HCT116 (cell line): ENCODE data around the gene WSCD1. TPM values are rescaled to one million over a fixed set of nuclear protein-coding genes. Genes with fewer than 3 reads are reported as not detected.

Experiments
- ATAC-seq: fragments of 200-7000 bp; cut with Tn5 transposase; 2 replicates; pipeline ENCODE4 v1.9.1; 2020; ENCODE audit warnings: mild to moderate bottlenecking, moderate library complexity
- BruUV-seq: library from RNA; stranded (reverse); fragments of 400-500 nt; replicated peaks from 2 replicates; lab custom pipeline; 2021; lab: Mats Ljungman, UMichigan
- CTCF ChIA-PET: fragments of 300-600 bp; sonication (Branson Sonifier 250); formaldehyde crosslinking; loops from one replicate; lab custom pipeline; 2021; ENCODE audit warnings: antibody characterized with exemption; lab: Charles Lee
- POLR2A ChIA-PET: fragments of 300-600, 350-600 bp; sonication (Branson Sonifier 250); formaldehyde crosslinking; loops from one replicate; lab custom pipeline; 2021; ENCODE audit warnings: antibody characterized with exemption; lab: Charles Lee
- RAD21 ChIA-PET, 2 experiments: fragments of 300-600 bp; sonication (Branson Sonifier 250); formaldehyde crosslinking; loops; one replicate each; lab custom pipeline; 2023; ENCODE audit warnings: low total read pairs in 2 of 2; ENCODE audit not compliant: uncharacterized antibody in 2 of 2, unreplicated experiment in 2 of 2, low non-redundant PET in 1 of 2; lab: Charles Lee
- DNase-seq: peaks from one replicate; pipeline ENCODE4 v3.0.0-alpha.2; 2010; ENCODE audit warnings: low read depth, low spot score
- H2AFZ ChIP-seq: fragments of 200-600 bp; shearing (Covaris generic), sonication (generic); 2 replicates; pipeline ENCODE4 v1.6.1; 2017; ENCODE audit warnings: low read depth, mixed run types, mixed read lengths, antibody characterized with exemption, low read length; ENCODE audit not compliant: poor library complexity, severe bottlenecking
- H3K27ac ChIP-seq: 2 replicates; pipeline ENCODE4 v1.5.1; 2012; ENCODE audit warnings: low read depth, low read length
- H3K27me3 ChIP-seq: fragments of 200-600 bp; sonication (generic); 2 replicates; pipeline ENCODE4 v1.6.1; 2016; ENCODE audit warnings: mixed run types, low read length, mixed read lengths; ENCODE audit not compliant: insufficient read depth
- H3K36me3 ChIP-seq, 2 experiments: fragments of 200-500 bp in 1 of 2; fragments of 200-600 bp in 1 of 2; sonication (Bioruptor generic) in 1 of 2; sonication (generic) in 1 of 2; 2 replicates each; pipeline versions ENCODE4 v1.5.1 to v1.6.1; 2014 to 2016; ENCODE audit warnings: low read length in 2 of 2, inconsistent platforms in 1 of 2, mixed read lengths in 1 of 2, mixed run types in 1 of 2; ENCODE audit not compliant: insufficient read depth in 2 of 2, control insufficient read depth in 1 of 2
- H3K4me1 ChIP-seq, 2 experiments: fragments of 200-600 bp in 1 of 2; sonication (generic) in 1 of 2; 2 replicates each; pipeline versions ENCODE4 v1.5.1 to v1.6.1; 2012 to 2017; ENCODE audit warnings: low read length in 2 of 2, inconsistent platforms in 1 of 2, mild to moderate bottlenecking in 1 of 2, mixed read lengths in 1 of 2, mixed run types in 1 of 2, moderate library complexity in 1 of 2; ENCODE audit not compliant: insufficient read depth in 2 of 2, control insufficient read depth in 1 of 2
- H3K4me2 ChIP-seq: fragments of 200-600 bp; sonication (generic); 2 replicates; pipeline ENCODE4 v1.6.1; 2017; ENCODE audit warnings: mixed run types, low read length, mixed read lengths
- H3K4me3 ChIP-seq, 2 experiments: fragments of 200-600 bp in 1 of 2; sonication (generic) in 1 of 2; replicated peaks in 1 of 2; 2 replicates each; pipeline ENCODE4 v1.5.1; 2011 to 2016; ENCODE audit warnings: low read length in 2 of 2, control low read depth in 1 of 2, low read depth in 1 of 2, mild to moderate bottlenecking in 1 of 2, mixed read lengths in 1 of 2, mixed run types in 1 of 2
- H3K79me2 ChIP-seq: fragments of 200-600 bp; sonication (generic); 2 replicates; pipeline ENCODE4 v1.6.1; 2017; ENCODE audit warnings: mild to moderate bottlenecking, mixed run types, low read length, moderate library complexity, mixed read lengths; ENCODE audit not compliant: insufficient read depth
- H3K9ac ChIP-seq: fragments of 200-600 bp; sonication (generic); 2 replicates; pipeline ENCODE4 v1.6.1; 2016; ENCODE audit warnings: low read length, mixed read lengths
- H3K9me2 ChIP-seq: fragments of 200-600 bp; sonication (generic), shearing (Covaris generic); 2 replicates; pipeline ENCODE4 v1.6.1; 2017; ENCODE audit warnings: mixed run types, mild to moderate bottlenecking, moderate library complexity; ENCODE audit not compliant: insufficient read depth
- H3K9me3 ChIP-seq, 2 experiments: fragments of 200-500 bp in 1 of 2; fragments of 200-600 bp in 1 of 2; sonication (Bioruptor generic) in 1 of 2; sonication (generic) in 1 of 2; 2 replicates each; pipeline ENCODE4 v1.6.1; 2014 to 2017; ENCODE audit warnings: low read length in 2 of 2, mixed read lengths in 2 of 2, inconsistent platforms in 1 of 2, low read depth in 1 of 2, mild to moderate bottlenecking in 1 of 2, mixed run types in 1 of 2, moderate library complexity in 1 of 2; ENCODE audit not compliant: control insufficient read depth in 1 of 2, insufficient read depth in 1 of 2
- H4K20me1 ChIP-seq: fragments of 200-600 bp; sonication (generic), shearing (Covaris generic); 2 replicates; pipeline ENCODE4 v1.6.1; 2017; ENCODE audit warnings: mixed run types, mild to moderate bottlenecking, moderate library complexity; ENCODE audit not compliant: insufficient read depth
- CBX3 ChIP-seq: IDR thresholded peaks from 2 replicates; pipeline ENCODE4 v1.6.1; 2012; ENCODE audit warnings: low read depth
- CEBPB ChIP-seq: IDR thresholded peaks from 2 replicates; pipeline ENCODE4 v1.6.1; 2012; ENCODE audit warnings: low read depth
- EGR1 ChIP-seq: IDR thresholded peaks from 2 replicates; pipeline ENCODE4 v1.6.1; 2012; ENCODE audit warnings: low read depth
- EZH2 ChIP-seq: fragments of 200-600 bp; sonication (generic); IDR thresholded peaks from 2 replicates; pipeline ENCODE4 v1.6.1; 2017; ENCODE audit warnings: antibody characterized with exemption, mixed run types
- FOSL1 ChIP-seq: IDR thresholded peaks from 2 replicates; pipeline ENCODE4 v1.6.1; 2012; ENCODE audit warnings: low read depth
- JUND ChIP-seq: IDR thresholded peaks from 2 replicates; pipeline ENCODE4 v1.6.1; 2012
- POLR2A ChIP-seq: IDR thresholded peaks from 2 replicates; pipeline ENCODE4 v1.7.0; 2011; ENCODE audit warnings: borderline replicate concordance; ENCODE audit not compliant: insufficient read depth, insufficient read length; ENCODE audit errors: extremely low read depth
- RAD21 ChIP-seq: IDR thresholded peaks from 2 replicates; pipeline ENCODE4 v1.6.1; 2012; ENCODE audit warnings: low read depth, mild to moderate bottlenecking
- SIN3A ChIP-seq: IDR thresholded peaks from 2 replicates; pipeline ENCODE4 v1.6.1; 2012; ENCODE audit warnings: low read depth
- SP1 ChIP-seq: IDR thresholded peaks from 2 replicates; pipeline ENCODE4 v1.6.1; 2012; ENCODE audit warnings: low read depth
- SRF ChIP-seq: IDR thresholded peaks from 2 replicates; pipeline ENCODE4 v1.6.1; 2012; ENCODE audit warnings: low read depth
- ZFX ChIP-seq: fragments of 450-650 bp; IDR thresholded peaks from 2 replicates; pipeline ENCODE4 v1.6.1; 2017
- ZNF274 ChIP-seq: fragments of 200-500 bp; sonication (Bioruptor generic); IDR thresholded peaks from 2 replicates; pipeline ENCODE4 v1.6.1; 2014; ENCODE audit warnings: mild to moderate bottlenecking, low read depth, low read length, inconsistent platforms
- intact Hi-C: fragments of 100-400 bp; cut with micrococcal nuclease; formaldehyde crosslinking; loops from 2 replicates; pipeline ENCODE4 v1.10.0; 2022
- total RNA-seq: library from RNA; stranded (reverse); gene quantifications from one replicate; pipeline ENCODE4 v1.2.1, GENCODE V29; 2021; ENCODE audit not compliant: unreplicated experiment
- TF ChIP-seq, protein P1 (sequence below): IDR thresholded peaks from 2 replicates; pipeline ENCODE4 v1.6.1; 2012; ENCODE audit warnings: low read depth
- TF ChIP-seq, protein P2 (sequence below): IDR thresholded peaks from 2 replicates; pipeline ENCODE4 v1.6.1; 2012
- TF ChIP-seq, protein P3 (sequence below): IDR thresholded peaks from 2 replicates; pipeline ENCODE4 v1.6.1; 2012
- TF ChIP-seq, protein P4 (sequence below), 3 experiments: fragments of 200-600 bp in 1 of 3; sonication (generic) in 1 of 3; IDR thresholded peaks in 2 of 3; conservative IDR thresholded peaks in 1 of 3; 2 replicates each; pipeline ENCODE4 v1.5.1; 2012 to 2017; ENCODE audit warnings: low read depth in 2 of 3, low read length in 2 of 3, antibody characterized with exemption in 1 of 3, borderline replicate concordance in 1 of 3, control low read depth in 1 of 3, mild to moderate bottlenecking in 1 of 3, mixed read lengths in 1 of 3, mixed run types in 1 of 3, moderate library complexity in 1 of 3; ENCODE audit not compliant: insufficient read depth in 1 of 3

The WSCD1 gene
- total RNA-seq, 1 experiment from 2014 or later, result 0.15 TPM

DNA sequence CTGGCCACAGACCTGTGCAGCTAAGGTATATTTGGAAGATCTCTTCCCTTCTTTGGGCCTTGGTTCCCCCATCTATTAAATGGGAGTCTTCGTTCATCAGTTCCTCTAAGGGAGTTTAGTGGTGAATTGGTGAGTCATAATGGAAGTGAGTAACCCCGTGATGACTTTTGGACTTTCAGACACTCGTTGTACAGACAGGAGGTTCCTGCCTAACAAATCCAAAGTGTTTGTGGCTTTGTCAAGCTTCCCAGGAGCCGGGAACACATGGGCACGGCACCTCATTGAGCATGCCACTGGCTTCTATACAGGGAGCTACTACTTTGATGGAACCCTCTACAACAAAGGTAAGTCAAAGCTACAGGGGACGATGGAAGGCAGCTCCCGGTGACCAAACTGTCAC lies 40.4 kb downstream of the WSCD1 start:
- ChIA-PET RAD21 (no interaction called here), CTCF (no interaction called here), POLR2A (no interaction called here)
- Histone ChIP-seq H3K4me2 (no peak overlapping the region), H2AFZ (no peak overlapping the region), H3K9ac (no peak overlapping the region), H3K4me1 (no peaks in the 10 kb centered on the region), H3K79me2 (no peaks in the 10 kb centered on the region), H3K9me2 (no peaks in the 10 kb centered on the region), H3K36me3 (no peaks in the 10 kb centered on the region), H3K4me3 (no peak overlapping the region), H4K20me1 (no peaks in the 10 kb centered on the region), H3K27me3 (peaks cover 39% of the 10 kb centered on the region), H3K27ac (no peak overlapping the region), H3K9me3 (no peaks in the 10 kb centered on the region)
- no peak for TF ChIP-seq RAD21
- TF ChIP-seq FOSL1, result 0 out of 2 replicates have a peak, but pooled peaks have one; percentile 12
- intact Hi-C loops, result no loop called here
- no peak for ATAC-seq
- no TSS peak for BruUV-seq
- DNase-seq, result no peak

DNA sequence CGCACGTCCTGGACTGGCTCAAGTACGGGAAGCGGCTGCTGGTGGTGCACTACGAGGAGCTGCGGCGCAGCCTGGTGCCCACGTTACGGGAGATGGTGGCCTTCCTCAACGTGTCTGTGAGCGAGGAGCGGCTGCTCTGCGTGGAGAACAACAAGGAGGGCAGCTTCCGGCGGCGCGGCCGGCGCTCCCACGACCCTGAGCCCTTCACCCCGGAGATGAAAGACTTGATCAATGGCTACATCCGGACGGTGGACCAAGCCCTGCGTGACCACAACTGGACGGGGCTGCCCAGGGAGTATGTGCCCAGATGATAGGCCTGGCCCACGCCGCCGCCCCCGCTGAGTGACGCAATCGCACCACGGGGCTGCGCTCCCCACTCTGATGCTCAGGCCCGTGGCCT lies 50.2 kb downstream of the WSCD1 start:
- CTCF ChIA-PET, result no interaction called here
- H3K27me3 ChIP-seq, result peaks cover 18% of the 10 kb centered on the region; the same call in 1 of the 2 replicates
- POLR2A ChIA-PET, result no interaction called here

More for the DNA sequence above, 50.2 kb downstream of the WSCD1 start:
- Histone ChIP-seq H3K9ac (no peak overlapping the region), H3K27ac (no peak overlapping the region), H3K79me2 (no peaks in the 10 kb centered on the region), H3K4me1 (no peaks in the 10 kb centered on the region), H4K20me1 (no peaks in the 10 kb centered on the region), H3K9me3 (no peaks in the 10 kb centered on the region), H3K4me2 (no peak overlapping the region), H3K4me3 (no peak overlapping the region), H3K36me3 (no peaks in the 10 kb centered on the region), H2AFZ (no peak overlapping the region), H3K9me2 (no peaks in the 10 kb centered on the region)
- RAD21 ChIA-PET, result no interaction called here
- BruUV-seq, result no TSS peak
- ATAC-seq (no peak), DNase-seq (no peak)
- intact Hi-C loops, result no loop called here
- TF ChIP-seq, protein P1, sequence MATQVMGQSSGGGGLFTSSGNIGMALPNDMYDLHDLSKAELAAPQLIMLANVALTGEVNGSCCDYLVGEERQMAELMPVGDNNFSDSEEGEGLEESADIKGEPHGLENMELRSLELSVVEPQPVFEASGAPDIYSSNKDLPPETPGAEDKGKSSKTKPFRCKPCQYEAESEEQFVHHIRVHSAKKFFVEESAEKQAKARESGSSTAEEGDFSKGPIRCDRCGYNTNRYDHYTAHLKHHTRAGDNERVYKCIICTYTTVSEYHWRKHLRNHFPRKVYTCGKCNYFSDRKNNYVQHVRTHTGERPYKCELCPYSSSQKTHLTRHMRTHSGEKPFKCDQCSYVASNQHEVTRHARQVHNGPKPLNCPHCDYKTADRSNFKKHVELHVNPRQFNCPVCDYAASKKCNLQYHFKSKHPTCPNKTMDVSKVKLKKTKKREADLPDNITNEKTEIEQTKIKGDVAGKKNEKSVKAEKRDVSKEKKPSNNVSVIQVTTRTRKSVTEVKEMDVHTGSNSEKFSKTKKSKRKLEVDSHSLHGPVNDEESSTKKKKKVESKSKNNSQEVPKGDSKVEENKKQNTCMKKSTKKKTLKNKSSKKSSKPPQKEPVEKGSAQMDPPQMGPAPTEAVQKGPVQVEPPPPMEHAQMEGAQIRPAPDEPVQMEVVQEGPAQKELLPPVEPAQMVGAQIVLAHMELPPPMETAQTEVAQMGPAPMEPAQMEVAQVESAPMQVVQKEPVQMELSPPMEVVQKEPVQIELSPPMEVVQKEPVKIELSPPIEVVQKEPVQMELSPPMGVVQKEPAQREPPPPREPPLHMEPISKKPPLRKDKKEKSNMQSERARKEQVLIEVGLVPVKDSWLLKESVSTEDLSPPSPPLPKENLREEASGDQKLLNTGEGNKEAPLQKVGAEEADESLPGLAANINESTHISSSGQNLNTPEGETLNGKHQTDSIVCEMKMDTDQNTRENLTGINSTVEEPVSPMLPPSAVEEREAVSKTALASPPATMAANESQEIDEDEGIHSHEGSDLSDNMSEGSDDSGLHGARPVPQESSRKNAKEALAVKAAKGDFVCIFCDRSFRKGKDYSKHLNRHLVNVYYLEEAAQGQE, result no peak
- TF ChIP-seq FOSL1 (no peak), SRF (no peak), ZFX (no peak), SP1 (no peak), RAD21 (no peak), CBX3 (no peak), ZNF274 (no peak), EZH2 (no peak), SIN3A (no peak), CEBPB (no peak), EGR1 (no peak), POLR2A (no peak), JUND (no peak)
- TF ChIP-seq, protein P2, sequence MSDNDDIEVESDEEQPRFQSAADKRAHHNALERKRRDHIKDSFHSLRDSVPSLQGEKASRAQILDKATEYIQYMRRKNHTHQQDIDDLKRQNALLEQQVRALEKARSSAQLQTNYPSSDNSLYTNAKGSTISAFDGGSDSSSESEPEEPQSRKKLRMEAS, result no peak
- TF ChIP-seq, protein P3, sequence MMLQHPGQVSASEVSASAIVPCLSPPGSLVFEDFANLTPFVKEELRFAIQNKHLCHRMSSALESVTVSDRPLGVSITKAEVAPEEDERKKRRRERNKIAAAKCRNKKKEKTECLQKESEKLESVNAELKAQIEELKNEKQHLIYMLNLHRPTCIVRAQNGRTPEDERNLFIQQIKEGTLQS, result no peak
- TF ChIP-seq, protein P4, sequence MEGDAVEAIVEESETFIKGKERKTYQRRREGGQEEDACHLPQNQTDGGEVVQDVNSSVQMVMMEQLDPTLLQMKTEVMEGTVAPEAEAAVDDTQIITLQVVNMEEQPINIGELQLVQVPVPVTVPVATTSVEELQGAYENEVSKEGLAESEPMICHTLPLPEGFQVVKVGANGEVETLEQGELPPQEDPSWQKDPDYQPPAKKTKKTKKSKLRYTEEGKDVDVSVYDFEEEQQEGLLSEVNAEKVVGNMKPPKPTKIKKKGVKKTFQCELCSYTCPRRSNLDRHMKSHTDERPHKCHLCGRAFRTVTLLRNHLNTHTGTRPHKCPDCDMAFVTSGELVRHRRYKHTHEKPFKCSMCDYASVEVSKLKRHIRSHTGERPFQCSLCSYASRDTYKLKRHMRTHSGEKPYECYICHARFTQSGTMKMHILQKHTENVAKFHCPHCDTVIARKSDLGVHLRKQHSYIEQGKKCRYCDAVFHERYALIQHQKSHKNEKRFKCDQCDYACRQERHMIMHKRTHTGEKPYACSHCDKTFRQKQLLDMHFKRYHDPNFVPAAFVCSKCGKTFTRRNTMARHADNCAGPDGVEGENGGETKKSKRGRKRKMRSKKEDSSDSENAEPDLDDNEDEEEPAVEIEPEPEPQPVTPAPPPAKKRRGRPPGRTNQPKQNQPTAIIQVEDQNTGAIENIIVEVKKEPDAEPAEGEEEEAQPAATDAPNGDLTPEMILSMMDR (IDR thresholded peaks at IDR 0.05 in 2 of 3, conservative IDR thresholded peaks at IDR 0.05 in 1 of 3; ENCODE audit: borderline replicate concordance in 1 of 3, insufficient read depth in 1 of 3, low read depth in 2 of 3, low read length in 2 of 3), result no peak
